GM18870 (cell line): ENCODE results near the gene PHRF1.
"Not testable (repeated sequence)": the region's sequence is repeated elsewhere in the genome, so short reads cannot be mapped to it uniquely, and the experiment has no call there.

Experiments used
- ATAC-seq: cut with Tn5 transposase; IDR thresholded peaks from one replicate; pipeline ENCODE4 v1.9.1; 2021; ENCODE audit warnings: moderate library complexity; ENCODE audit not compliant: unreplicated experiment

PHRF1 gene

DNA sequence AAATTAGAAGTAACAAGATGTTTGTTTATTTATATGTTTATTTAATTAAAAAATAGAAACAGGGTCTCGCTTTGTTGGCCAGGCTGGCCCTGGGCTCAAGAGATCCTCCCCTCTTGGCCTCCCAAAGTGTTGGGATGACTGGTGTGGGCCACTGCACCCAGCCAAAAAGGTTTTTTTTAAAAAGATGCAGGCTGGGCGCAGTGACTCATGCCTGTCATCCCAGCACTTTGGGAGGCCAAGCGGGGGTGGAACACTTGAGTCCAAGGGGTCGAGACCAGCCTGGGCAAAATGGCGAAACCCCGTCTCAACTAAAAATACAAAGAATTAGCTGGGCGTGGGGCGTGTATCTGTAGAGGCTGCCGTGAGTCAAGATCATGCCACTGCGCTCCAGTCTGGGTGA, 74.2 kb downstream of the PHRF1 start:
- no peak for ATAC-seq

DNA sequence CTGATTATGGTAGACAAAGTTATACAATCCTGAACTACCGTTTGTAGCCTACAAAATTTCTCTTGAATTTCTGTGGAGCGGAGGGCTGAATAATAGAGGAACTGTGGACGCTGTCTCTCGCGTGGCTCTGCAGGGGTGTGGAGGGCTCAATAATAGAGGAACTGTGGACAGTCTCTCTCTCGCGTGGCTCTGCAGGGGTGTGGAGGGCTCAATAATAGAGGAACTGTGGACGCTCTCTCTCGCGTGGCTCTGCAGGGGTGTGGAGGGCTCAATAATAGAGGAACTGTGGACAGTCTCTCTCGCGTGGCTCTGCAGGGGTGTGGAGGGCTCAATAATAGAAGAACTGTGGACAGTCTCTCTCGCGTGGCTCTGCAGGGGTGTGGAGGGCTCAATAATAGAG, 76.9 kb downstream of the PHRF1 start:
- not testable (repeated sequence) for ATAC-seq

DNA sequence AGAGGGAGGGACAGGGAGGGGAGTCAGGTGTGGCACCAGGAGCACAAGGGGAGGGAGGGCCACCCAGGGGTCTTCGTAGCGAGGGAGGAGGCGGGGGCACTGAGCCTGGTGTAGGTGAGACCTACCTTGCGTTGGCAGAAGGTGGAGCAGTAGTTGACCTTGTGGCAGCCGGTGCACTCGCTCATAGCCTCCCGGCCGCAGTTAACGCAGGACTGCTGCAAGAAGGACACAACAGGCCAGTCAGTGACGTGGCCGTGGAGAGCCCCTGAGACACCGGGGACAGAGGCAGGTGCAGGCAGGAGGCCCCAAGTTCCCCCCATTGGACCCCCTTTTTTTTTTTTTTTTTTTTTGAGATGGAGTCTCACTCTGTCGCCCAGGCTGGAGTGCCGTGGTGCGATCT, 77.6 kb downstream of the PHRF1 start:
- no peak for ATAC-seq

DNA sequence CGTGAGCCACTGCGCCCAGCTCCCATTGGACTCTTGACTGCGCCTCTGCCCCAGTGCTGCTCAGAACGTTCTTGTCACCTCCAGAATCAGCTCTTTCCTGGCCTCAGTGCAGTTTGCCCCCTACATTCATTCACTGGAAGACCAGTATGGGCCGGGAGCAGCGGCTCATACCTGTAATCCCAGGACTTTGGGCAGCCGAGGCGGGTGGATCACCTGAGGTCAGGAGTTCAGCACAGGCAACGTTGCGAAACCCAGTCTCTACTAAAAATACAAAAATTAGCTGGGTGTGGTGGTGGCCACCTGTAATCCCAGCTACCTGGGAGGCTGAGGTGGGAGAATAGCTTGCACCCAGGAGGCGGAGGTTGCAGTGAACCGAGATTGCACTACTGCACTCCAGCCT, 78.2 kb downstream of the PHRF1 start:
- not testable (repeated sequence) for ATAC-seq

DNA sequence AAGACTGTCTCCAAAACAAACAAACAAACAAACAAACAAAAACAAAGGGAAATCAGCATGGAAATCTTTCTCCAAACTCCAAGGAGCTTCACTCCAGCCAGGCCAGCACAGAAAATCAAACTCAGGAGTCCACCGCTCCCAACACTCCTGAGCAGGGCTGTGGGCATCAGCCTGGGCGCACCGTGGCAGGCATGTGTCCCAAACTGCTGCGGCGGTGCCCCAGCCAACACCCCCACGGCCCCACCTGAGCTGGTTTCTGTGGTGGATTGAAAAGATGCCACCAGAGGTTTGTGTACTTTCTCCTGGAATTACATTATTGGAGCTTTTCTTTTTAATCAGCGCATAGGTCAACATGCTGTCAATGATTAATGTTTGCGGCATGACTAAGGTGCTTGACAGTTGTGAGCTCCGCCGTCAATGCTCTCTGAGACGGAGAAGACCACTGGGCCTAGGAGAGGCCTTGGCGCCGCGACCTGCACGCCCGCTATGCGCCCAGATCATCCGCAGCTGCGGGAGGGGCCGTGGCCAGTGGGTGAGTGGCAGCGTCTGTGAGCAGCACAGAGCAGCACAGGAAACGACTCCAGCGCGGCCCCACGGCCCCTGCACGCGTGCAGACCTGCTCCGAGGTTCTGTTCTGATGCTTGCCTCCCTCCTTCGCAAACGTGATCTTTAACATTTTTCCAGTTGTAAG, 78.9 kb downstream of the PHRF1 start:
- ATAC-seq, result no peak

DNA sequence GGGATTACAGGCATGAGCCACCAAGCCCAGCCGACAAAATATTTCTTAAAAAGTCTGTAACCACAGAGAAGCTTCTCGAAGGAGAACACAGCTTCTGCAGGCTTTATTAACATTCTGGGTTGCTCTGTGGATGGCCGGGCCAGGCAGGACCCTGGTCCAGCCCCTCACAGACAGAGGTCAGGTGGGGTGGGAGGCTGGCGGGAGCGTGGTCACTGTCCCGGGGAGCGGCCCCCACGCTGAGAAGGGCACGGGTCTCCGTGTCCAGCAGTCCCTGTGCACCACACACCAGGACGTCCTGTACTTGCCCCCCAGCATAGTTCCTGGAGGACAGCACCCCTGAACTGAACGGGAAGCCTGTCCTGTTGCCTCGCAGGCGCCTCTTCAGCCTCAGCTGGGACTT, 80.2 kb downstream of the PHRF1 start:
- no peak for ATAC-seq

DNA sequence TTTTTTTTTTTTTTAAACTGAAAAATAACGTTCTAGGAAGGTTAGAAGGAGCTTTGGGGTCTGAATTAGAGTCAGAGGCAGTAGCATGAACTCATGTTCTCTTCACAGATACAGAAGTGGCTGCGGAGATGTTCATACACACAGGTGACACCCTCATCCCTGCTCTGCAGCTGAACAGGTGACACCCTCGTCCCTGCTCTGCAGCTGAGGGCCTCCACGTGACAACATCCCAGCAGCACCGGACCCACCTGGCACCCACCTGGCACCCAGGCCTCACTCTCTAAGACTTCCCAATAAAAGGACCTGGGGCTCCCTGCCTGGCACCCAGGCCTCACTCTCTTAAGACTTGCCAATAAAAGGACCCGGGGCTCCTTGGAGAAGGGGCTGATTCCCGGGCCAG, 80.6 kb downstream of the PHRF1 start:
- ATAC-seq, result no peak

DNA sequence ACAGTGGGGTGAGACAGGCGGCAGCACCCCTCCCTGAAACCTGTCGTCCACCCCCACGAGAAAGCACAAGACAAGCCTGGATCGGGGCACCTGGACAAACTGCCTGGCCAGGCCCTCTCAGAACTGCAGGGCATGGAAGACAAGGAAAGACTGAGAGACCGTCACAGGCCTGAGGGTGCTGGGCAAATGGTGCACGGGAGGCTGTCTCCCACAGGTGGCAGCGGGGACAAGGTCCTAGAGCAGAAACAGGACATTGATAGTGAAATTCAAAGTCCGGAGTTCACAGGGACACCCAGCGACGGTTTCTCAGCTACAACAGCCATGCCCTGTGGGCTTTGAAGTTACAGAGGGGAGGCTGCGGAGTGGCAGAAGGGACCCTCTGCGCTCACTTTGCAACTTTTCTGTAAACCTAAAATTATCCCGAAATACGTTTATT, 81.4 kb downstream of the PHRF1 start:
- no peak for ATAC-seq

DNA sequence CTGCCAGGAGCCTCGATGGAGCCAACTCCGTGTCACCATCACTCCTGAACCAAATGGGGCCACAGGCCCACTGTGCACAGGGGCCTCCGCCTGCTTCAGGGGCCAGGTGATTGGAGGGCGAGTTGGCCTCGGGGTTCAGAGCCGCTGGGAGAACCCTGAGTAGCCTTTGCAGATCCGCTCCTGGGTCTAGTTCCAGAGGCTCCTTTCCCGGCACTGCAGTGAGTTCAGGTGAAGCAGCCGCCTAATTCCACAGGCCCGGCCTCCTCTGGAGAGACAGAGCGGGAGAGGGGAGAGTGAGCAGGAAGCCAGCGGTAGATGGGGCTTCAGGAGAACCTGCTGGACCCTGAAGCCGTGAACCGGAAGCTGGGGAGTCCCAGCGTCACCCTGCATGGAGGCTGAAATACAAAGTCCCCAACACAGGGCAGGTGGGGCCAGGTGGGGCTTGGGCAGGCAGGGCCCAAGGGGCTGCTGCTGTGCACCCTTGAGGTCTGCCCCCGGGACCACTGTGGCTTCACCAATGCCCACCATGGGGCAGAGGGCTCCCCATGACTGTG, 83.3 kb downstream of the PHRF1 start:
- no peak for ATAC-seq

DNA sequence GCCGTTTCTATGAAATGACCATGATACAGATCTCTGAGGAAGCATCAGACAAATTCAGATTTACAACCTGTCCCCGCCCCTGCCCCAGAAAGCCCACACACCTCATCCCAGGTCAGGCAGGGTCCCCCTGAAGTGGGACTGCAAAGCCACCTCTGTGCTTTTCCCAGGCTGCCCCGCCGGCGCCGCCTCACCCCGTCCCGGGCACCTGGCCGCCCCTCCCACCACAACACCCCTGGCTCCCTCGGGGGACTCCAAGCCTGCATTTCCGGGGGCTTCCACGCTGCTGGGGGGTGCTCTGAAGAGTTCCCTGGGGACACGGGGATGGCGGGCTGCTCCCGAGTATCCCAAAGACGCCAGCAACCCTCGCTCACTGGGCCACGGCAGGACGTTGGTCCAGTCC, 84.0 kb downstream of the PHRF1 start:
- ATAC-seq, result no peak

DNA sequence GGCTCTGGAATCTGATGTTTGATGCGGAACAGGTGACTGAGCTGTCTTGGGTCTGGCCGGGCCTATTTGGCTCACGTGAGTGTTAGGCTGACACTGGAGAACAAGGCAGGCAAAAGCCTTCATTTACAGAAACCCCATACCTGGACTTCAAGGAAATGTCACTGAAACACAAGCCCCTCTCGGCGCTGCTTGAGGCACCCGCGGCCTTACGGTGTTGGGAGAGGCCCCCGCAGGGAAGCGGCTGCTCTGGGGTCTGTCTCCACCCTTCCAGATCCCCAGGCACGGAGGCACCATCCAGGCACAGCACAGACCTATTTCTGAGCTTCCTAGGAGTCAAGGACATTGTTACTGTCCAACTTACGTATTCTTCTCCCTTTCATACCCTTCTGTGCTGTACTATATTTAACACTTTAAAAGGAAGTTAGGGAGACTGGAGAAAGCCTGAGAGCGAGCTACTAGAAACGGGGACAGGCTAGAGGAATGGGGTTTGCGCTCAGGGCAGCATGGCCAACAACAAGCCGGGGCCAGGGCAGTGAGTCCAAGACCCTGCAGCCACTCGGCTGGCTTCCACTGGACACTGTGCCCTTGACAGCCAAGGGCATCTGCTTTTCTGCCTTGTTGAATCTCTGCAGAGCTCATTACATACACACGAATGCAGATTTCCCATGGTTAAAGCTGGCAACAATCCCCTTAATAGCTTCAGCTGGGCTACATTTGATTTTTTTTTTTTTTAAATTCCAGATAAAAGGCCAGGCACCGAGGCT, 84.6 kb downstream of the PHRF1 start:
- no peak for ATAC-seq
